HuH-7.5 (cell line): ENCODE results near the gene RBM17.
"Not testable (repeated sequence)": the region's sequence is repeated elsewhere in the genome, so short reads cannot be mapped to it uniquely, and the experiment has no call there.

Experiments
- DNase-seq: peaks from one replicate; pipeline ENCODE4 v3.0.0; 2011; ENCODE audit warnings: low spot score

RBM17 gene, protein sequence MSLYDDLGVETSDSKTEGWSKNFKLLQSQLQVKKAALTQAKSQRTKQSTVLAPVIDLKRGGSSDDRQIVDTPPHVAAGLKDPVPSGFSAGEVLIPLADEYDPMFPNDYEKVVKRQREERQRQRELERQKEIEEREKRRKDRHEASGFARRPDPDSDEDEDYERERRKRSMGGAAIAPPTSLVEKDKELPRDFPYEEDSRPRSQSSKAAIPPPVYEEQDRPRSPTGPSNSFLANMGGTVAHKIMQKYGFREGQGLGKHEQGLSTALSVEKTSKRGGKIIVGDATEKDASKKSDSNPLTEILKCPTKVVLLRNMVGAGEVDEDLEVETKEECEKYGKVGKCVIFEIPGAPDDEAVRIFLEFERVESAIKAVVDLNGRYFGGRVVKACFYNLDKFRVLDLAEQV

DNA sequence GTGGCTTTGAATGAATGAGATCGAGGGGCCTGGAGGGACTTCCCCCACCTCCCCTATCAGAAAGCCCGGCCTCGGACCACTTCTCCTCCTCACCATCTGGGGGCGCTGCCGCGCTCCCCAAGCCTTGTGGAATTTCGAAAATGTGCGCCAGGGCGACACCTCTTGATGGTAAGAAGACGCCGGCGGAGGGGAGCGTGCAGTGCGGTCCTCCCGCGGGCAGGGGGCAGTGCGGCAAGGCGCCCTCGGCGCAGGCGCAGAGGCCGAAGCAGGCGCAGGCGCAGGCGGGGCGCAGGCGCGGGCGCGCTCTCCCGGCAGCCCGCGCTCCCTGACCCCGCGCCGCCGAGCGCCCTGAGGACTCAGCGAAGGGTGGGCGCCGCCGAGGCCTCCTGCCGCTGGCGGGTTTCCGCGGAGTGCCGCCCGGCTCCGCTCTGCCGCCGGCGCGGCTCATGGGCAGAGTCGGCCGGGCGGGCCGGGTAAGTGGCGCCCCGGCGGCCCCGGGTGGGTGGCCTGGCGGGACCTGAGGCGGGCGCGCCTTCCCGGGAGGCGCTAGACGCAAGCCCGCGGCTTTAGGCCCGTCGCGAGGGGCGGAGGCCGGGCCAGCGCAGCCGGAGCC, at the start of gene RBM17:
Gene RBM17 (plus strand): TSS at position 314 of the 613 bp plus-strand sequence. CDS start 8,032 bp downstream, outside the sequence.
- peak; percentile 64 for DNase-seq

- DNase-seq: no peak
Observed at GRCh38 chr10:6039711-6040110, 49.1 kb upstream of the RBM17 start.

- no peak for DNase-seq
Observed at GRCh38 chr10:6040205-6040604, 48.6 kb upstream of the RBM17 start.

DNA sequence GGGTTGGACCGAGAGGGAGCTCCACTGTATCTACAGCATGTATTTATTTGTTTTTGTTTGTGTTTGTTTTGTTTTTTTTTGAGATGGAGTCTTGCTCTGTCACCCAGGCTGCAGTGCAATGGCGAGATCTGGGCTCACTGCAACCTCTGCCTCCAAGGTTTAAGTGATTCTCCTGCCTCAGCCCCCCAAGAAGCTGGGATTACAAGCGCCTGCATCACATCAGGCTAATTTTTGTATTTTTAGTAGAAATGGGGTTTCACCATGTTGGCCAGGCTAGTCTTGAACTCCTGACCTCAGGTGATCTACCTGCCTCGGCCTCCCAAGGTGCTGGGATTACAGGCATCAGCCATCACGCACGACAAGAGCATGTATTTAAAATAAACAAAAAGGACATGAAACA, 45.5 kb upstream of the RBM17 start:
- not testable (repeated sequence) for DNase-seq

DNA sequence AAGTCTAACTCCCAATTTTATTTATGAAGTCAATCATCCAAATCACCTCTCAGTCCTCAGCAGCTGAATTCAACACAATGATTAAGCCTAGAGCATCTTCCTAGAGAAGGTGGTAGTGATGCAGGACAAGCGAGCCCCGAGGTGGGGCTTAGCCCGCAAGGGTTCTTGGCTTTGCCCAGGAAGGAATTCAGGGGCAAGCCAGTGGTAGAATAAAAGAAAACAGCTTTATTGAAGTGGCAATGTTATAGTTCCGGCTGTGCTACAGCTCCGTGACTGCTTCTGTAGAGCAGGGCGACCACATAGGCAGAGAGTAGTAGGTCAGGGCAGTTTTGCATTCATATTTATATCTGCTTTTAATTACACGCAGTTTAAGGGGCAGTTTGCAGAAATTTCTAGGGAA, 44.8 kb upstream of the RBM17 start:
- DNase-seq: no peak

GRCh38 chr10:6044751-6045313, 44.0 kb upstream of the RBM17 start:
- DNase-seq: no peak

- DNase-seq: no peak
Observed at GRCh38 chr10:6045314-6045848, 43.5 kb upstream of the RBM17 start.

DNA sequence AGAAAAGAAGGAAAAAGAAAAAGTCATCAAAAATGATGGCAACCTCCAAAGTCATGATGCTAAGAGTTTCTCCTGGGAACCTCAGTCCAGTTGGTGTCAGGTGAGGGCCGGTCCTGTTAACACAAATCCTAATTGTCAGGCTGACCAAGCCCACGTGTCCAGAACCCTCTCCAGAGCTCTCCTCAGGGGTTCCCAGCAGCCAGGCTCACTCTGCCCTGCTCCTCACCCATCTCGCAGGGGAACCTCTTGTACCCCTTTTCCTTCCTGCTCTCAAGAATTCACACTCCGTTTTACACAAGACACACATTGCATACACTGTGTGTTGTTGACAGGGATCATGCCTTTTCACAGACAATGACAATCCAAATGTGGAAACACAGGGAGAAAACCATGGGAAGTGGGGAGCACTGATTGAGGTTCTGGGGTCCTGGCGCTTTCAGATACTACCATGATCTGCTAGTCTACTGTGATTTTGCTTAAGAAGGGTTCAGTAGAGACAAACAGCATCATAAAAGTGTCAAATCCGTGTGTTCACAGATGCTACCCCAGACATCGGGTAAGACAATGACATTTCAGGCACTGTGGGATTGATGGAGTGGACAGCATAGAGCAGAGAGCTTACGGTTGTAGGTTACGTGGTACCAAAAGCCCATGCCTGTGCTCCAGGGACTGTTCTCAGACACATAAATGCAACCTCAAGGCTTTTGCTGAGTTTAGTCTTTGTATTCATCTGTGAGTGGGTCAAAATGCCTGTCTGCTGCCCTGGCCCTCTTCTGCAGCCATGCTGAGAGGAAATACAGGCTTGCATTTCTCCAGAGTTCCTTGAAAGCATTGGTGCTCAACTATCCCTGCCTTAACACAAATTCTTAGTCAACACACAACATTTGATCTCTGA, 42.7 kb upstream of the RBM17 start:
- no peak for DNase-seq

DNA sequence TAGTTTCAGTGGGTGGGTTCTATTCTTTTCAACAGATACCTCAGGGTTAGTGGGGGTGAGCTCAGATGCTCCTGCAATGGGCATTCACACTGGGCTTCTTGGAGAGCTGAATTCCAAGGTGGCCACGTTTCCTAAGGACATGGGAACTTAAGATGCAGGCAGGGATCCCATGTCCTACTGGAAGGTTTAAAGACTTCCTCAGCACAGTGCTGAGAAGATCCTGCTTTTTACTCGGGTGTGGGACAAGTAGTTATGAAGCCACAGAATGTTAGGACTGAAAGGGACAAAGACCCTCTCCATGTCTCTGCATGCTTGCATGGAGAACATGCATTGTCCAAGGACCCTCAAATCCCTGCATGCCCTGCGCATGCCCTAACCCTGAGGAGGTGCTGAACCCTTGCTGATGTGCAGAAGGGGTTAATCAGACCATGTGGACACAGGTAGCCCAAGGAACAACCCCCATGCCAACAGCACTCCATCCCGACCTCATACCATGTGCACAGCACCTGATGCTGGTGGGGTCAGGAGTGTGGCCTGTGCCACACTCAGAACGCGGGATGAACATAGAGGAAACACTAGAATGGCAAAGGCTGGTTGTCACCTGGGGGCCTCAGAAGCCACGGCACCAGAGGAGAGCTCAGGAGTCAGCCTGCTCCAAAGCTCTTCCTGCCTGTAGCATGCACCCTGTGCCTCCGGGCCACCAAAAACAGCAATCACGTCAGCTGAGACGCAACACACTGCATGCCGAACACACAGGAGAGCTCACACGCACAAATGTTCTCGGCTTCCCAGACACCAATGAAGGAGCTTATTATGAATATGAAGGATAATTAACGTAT, 41.8 kb upstream of the RBM17 start:
- DNase-seq: no peak

DNA sequence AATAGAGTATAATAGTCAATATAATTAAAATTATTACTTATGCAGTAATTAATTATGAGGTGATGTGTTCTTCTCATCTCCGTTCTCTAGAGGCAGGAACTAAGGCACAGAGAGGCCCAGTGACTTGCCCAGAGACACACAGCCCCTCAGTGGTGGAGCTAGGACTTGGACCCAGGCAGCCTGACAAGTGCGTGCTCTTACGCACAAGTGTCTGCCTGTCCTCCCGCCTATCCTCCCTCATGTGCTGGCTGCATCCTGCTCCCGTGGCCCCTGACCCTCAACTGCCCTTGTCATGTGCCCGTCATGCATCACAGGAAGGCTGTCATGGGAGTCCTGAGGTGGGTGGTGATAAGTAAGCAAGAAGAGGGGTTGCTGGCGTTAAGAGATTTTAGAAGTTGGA, 41.0 kb upstream of the RBM17 start:
- no peak for DNase-seq

DNA sequence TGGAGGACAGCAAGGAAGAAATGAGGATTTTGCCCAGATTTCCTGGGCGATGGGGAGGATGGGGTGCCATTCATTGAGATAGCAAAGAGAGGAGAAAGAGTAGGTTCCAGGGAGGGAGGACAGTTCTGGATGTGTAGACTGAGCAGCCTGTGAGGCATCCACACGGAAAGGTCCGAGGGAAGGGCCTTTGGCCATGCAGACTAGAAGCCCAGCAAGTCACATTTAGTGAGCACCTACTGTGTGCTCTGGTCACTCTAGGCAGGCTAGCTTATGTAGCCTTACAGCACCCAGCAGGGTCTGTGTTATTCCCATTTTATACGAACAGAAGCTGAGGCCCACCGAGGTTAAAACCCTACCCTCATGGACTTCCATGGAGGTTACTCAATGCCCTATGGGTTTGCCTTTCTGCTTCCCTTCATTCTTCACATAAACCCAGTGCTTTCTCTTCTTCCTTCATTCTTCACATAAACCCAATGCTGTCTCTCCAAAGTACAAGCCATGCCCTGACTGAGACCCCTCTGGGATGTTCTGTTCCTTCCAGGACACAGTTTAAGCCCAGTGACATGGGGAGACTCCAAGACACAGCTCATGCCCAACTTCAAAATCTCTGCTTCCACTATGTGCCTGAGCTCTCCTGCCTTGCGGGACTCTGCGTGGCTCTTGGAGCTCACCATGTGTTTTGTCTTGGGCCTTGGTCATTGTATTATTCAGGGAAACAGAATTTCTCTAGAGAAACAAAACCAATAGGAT, 40.4 kb upstream of the RBM17 start:
- DNase-seq: no peak

GRCh38 chr10:6049031-6049400, 39.8 kb upstream of the RBM17 start:
- no peak for DNase-seq

GRCh38 chr10:6050801-6051445, 37.9 kb upstream of the RBM17 start:
- DNase-seq: peak; percentile 30

- no peak for DNase-seq
Observed at GRCh38 chr10:6052247-6053221, 36.3 kb upstream of the RBM17 start.

- DNase-seq: no peak
Observed at GRCh38 chr10:6053303-6053702, 35.5 kb upstream of the RBM17 start.

DNA sequence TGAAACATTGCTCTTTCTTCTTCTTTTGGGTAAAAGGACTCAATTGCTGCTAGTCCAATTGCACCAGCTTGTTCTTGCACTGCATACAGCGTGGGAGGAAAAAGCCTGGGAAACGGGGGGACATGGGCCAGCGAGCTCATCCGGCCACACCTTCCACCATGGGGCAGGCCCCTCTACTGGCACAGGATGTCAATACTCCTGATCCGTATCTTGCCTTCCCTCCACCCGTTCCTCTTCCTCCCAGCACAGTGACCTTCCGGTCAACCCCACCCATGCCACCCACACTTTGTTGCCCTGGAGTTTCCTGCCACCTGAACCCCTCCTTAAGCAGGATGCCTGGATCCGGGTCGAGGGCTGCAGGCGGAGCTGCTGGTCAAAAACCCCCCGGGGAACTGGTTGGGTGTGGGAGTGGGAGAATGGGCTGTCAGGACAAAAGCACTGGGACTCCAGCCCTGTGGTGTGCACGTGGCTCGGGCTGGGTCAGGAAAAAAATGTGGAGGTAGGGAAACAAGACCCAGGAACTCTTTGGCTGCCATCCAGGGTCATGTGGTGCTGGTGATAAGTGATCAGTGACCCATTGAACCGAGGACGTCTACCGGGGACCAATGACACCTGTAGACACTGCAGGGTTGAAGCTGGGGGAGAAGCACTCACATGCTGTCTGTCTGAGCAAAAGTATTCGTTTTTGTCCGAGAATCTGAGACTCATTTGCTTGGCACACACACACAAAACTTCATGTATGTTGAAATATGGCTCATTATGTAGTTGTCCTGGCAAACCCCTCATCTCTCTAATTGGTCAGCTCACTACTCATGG, 34.8 kb upstream of the RBM17 start:
- no peak for DNase-seq

- DNase-seq: no peak
Observed at GRCh38 chr10:6054884-6055283, 34.0 kb upstream of the RBM17 start.

- no peak for DNase-seq
Observed at GRCh38 chr10:6055929-6056328, 32.9 kb upstream of the RBM17 start.
